Stimulated activated CD4-positive, alpha-beta T cell treated with anti-CD3 and anti-CD28 coated beads, Interleukin-4, amount 100 ng/mL, for 24 hours (primary cell): ENCODE data around the gene FCHSD2.
A peak's percentile ranks its signal among the peaks of the same experiment; 100 is the strongest.
"Not testable (repeated sequence)": the region's sequence is repeated elsewhere in the genome, so short reads cannot be mapped to it uniquely, and the experiment has no call there.

Experiments used
- DNase-seq: peaks from one replicate; pipeline ENCODE4 v3.0.0-alpha.2; 2020

The FCHSD2 gene

DNA sequence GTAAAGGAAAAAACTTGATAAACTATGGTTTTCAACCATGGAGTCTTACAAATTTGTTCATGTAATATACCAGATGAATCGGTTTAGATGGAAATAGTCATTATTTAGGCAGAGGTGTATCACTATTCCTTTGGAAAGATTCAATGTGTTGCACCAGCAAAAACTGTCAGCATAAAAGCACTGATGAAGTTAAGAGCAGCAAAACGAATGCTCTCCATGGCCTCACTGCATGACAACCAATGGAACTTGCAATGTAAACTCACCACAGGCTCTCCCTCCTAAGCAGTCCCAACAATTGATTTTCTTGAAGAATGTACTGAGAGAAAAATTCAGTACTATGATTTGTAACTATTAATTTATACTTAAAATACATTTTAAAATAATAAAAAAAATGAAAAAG lies 139.9 kb downstream of the FCHSD2 start:
- no peak for DNase-seq

- DNase-seq = no peak
These were observed 140.5 kb downstream of the FCHSD2 start for GRCh38 chr11:73001615-73002014.

- DNase-seq = no peak
These were observed 143.4 kb downstream of the FCHSD2 start for GRCh38 chr11:72998676-72999075.

GRCh38 chr11:72996959-72997358 lies 145.2 kb downstream of the FCHSD2 start:
- DNase-seq = no peak

GRCh38 chr11:72989727-72990126 lies 152.4 kb downstream of the FCHSD2 start:
- DNase-seq = no peak

- DNase-seq = no peak
These were observed 153.3 kb downstream of the FCHSD2 start for GRCh38 chr11:72988821-72989220.

DNA sequence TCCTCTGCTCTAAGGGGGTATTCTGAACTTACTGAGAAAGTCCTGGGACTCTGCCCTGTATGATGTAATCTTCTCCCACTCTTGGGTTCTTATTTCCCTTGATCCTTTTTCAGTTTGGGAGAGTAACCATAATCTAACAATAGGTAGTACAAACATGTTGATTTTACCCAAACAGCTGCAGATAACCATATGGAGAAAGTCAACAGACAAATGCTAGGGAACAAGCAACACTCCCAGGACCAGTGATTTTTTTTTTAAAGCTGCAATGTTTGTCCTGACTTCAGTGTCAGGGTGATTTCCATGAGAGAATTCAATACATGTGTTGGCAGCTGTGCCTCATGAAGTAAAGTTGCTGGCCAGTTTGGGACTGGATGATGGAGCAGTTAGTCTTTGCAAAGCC lies 156.5 kb downstream of the FCHSD2 start:
- no peak for DNase-seq

DNA sequence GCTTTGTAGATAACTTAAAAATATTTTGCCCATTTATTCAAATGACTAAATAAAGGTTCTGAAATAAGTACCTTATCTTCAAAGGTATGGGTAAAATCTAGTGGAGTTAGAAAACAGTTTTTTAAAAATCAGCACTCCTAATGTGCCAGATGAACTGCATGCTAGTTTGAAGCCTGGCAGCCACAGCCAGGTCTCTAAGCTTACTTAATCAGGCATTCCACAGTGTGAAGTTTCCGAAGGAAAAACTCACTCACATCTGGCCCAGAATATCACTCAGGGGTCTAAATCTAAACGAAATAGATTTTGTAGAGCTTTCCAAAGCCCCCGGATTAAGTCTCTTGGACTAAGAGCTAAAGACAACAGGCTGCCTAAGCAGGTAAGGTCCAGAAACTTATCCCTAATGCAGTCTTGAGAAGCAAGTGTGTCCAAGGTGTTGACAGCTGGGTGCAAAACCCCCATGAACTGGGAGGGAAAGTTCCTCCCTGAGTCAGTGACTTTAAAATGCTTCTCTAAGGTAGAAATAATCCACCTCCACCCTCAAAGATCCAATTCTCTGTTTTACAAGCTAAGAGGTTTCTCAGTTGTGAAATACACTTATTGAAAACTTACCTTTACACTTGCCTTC lies 157.6 kb downstream of the FCHSD2 start:
- DNase-seq = no peak

DNA sequence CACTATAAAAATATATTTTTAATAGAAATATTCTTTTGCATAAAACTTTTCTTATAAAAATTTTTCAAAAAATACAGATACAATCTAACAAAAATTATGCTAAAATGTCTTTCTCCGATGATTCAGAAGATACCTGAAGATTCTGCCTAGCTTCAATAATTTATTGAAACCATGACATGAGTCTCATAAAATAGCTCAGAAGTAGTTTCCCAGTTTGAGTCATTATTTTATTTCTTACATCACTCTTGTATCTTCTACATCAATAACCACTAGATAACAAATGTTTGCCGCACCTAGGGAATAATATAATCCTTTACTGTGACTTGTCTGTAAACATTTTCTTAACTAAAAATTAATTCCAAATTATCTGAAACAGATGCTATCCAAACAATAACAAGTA lies 158.6 kb downstream of the FCHSD2 start:
- no peak for DNase-seq

DNA sequence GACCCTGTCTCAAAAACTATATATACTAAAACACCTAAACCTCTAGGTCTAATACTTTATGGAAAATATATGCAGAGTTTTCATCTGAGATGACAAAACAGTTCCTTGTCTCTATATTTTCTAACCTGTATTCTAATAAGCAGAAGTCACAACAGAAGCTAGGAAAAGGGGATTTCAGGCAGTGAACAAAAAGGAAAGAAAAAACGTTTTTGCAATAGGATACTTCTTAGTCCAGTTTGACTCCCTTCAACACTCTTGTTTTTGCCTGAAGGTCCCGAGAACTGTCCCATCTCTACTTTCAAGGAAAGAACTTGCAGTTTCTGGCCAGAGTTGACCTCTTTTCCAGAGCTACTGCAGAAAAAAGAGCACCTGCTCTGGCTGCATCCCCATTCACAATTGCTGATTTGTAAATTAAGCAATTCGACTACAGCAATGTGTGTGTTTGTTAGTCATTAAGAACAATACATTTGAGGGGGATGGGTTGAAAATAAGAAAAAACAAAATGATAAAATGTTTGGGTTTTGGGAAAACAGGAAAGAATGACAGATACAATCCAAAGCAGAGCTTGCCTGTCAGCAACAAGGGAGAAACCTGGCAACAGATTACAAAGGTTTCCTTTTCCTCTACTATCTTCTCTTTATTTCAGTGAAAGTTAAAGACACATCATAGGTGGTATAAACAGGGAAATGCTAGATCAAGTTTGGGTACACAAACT lies 160.0 kb downstream of the FCHSD2 start:
- no peak for DNase-seq

- no peak for DNase-seq
These were observed 161.0 kb downstream of the FCHSD2 start for GRCh38 chr11:72981080-72981479.

GRCh38 chr11:72977782-72978181 lies 164.3 kb downstream of the FCHSD2 start:
- not testable (repeated sequence) for DNase-seq

DNA sequence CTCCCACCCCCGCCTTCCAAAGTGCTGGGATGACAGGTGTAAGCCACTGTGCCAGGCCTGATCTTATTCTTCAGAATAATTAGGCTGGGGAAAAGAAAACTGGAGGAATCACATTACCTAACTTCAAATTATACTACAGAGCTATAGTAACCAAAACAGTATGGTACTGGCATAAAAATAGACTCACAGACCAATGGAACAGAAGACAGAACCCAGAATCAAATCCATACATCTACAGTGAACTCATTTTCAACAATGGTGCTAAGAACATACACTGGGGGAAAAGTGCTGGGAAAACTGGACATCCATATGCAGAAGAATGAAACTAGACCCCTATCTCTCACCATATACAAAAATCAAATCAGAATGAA lies 165.6 kb downstream of the FCHSD2 start:
- DNase-seq = not testable (repeated sequence)

GRCh38 chr11:72975778-72976521 lies 166.2 kb downstream of the FCHSD2 start:
- no peak for DNase-seq

GRCh38 chr11:72974487-72975205 lies 167.5 kb downstream of the FCHSD2 start:
- DNase-seq = no peak

DNA sequence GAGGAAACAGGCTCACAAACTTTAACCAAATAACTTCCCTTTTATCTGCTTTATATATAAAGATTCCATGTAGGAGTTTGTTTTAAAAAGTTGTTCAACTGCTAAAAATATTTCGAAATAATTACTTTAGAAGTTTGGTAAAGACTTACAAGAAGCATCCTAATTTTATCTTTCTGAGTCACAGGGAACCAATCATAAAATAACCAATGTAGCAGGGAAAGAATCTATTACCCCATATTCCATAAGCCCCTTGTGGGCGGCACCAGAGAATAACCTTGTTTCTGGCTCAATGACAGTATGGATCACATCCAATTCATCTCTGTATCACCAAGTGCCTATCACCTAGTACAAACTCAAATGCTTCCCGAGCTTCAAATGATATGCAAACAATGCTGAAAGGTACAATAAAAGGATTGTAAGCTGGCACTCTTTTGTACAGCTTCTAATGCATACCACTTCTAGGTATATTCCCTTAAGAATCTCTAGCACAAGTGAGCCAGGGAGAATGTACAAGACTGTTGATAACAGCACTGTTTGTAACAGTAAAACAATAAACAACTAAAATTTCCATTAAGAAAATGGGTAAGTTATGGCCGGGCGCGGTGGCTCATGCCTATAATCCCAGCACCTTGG lies 169.5 kb downstream of the FCHSD2 start:
- no peak for DNase-seq

- no peak for DNase-seq
These were observed 170.7 kb downstream of the FCHSD2 start for GRCh38 chr11:72971192-72971967.

GRCh38 chr11:72970557-72971118 lies 171.5 kb downstream of the FCHSD2 start:
- peak; percentile 4 for DNase-seq

- DNase-seq = peak; percentile 9
These were observed 172.2 kb downstream of the FCHSD2 start for GRCh38 chr11:72969894-72970335.

- DNase-seq = no peak
These were observed 173.7 kb downstream of the FCHSD2 start for GRCh38 chr11:72968390-72968789.

GRCh38 chr11:72965672-72966071 lies 176.4 kb downstream of the FCHSD2 start:
- no peak for DNase-seq

DNA sequence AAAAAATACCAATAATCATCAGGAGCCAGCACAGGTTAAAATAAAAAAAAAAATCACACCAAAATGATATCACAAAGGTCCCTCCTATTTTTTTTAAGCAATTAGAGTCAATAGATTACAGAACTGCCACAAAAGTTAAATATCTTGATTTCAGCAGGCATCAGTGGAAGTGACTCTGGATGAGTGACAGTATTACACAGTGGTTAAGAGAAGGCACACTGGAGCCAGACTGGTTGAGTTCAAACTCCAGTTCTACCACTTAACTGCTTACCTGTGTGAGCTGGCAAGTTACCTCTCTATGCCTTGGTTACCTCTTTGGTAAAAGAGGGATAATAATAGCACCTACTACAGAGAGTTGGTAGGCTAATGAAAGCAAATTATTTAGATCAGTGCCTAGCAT lies 179.4 kb downstream of the FCHSD2 start:
- no peak for DNase-seq
